Stimulated activated CD8-positive, alpha-beta memory T cell treated with anti-CD3 and anti-CD28 coated beads, Interleukin-4, amount 100 ng/mL, for 4 hours (primary cell): ENCODE measurements around the gene MCAM.

Experiments
- DNase-seq, 2 donors: peaks; one replicate each; pipeline ENCODE4 v3.0.0-alpha.2; 2020; ENCODE audit warnings: low read depth in 2 of 2, low spot score in 1 of 2

The MCAM gene

GRCh38 chr11:119309411-119309810, 7.5 kb downstream of the MCAM start:
- no peak for DNase-seq

- no peak for DNase-seq
Measured at GRCh38 chr11:119307974-119308373, 9.0 kb downstream of the MCAM start.

- no peak for DNase-seq
Measured at GRCh38 chr11:119307219-119307618, 9.7 kb downstream of the MCAM start.

- DNase-seq = no peak
Measured at GRCh38 chr11:119306373-119306890, 10.5 kb downstream of the MCAM start.

- DNase-seq = no peak
Measured at GRCh38 chr11:119305556-119306372, 11.2 kb downstream of the MCAM start.

GRCh38 chr11:119303227-119303718, 13.7 kb downstream of the MCAM start:
- DNase-seq = no peak

- no peak for DNase-seq
Measured at GRCh38 chr11:119300198-119300964, 16.5 kb downstream of the MCAM start.

- DNase-seq = no peak
Measured at GRCh38 chr11:119299416-119299815, 17.5 kb downstream of the MCAM start.

- no peak for DNase-seq
Measured at GRCh38 chr11:119298726-119299125, 18.2 kb downstream of the MCAM start.

GRCh38 chr11:119297938-119298337, 19.0 kb downstream of the MCAM start:
- DNase-seq = no peak

GRCh38 chr11:119295178-119295577, 21.8 kb downstream of the MCAM start:
- DNase-seq = no peak

GRCh38 chr11:119293461-119293860, 23.5 kb downstream of the MCAM start:
- no peak for DNase-seq

GRCh38 chr11:119290894-119291497, 25.9 kb downstream of the MCAM start:
- DNase-seq = no peak

GRCh38 chr11:119288219-119288618, 28.7 kb downstream of the MCAM start:
- DNase-seq = no peak

- no peak for DNase-seq
Measured at GRCh38 chr11:119285431-119285830, 31.5 kb downstream of the MCAM start.

- no peak for DNase-seq
Measured at GRCh38 chr11:119284344-119285157, 32.4 kb downstream of the MCAM start.

- DNase-seq = no peak
Measured at GRCh38 chr11:119282495-119282894, 34.4 kb downstream of the MCAM start.

GRCh38 chr11:119277660-119278059, 39.3 kb downstream of the MCAM start:
- no peak for DNase-seq

- no peak for DNase-seq
Measured at GRCh38 chr11:119273721-119274120, 43.2 kb downstream of the MCAM start.

- no peak for DNase-seq
Measured at GRCh38 chr11:119267645-119268044, 49.3 kb downstream of the MCAM start.
